Cardiac muscle cell (in vitro differentiated cells and primary cell): ENCODE results near the gene DOCK1. TPM values are rescaled to one million over a fixed set of nuclear protein-coding genes. Genes with fewer than 3 reads are reported as not detected.

ENCODE experiments used
- DNase-seq, 2 donors: peaks; one replicate each; pipeline versions ENCODE4 v3.0.0 to v3.0.0-alpha.2; 2010 to 2017; ENCODE audit warnings: low read depth in 1 of 2, low spot score in 1 of 2
- H3K27ac ChIP-seq: fragments of 200-600 bp; sonication (generic); 2 replicates; pipeline ENCODE4 v1.5.1; 2016
- H3K27me3 ChIP-seq: fragments of 200-600 bp; sonication (generic); 2 replicates; pipeline ENCODE4 v1.6.0; 2016; ENCODE audit warnings: control low read depth
- H3K36me3 ChIP-seq: fragments of 200-600 bp; sonication (generic); 2 replicates; pipeline ENCODE4 v1.5.1; 2016; ENCODE audit warnings: control low read depth
- H3K4me1 ChIP-seq: fragments of 200-600 bp; sonication (generic); 2 replicates; pipeline ENCODE4 v1.8.1; 2017; ENCODE audit warnings: low read depth, mild to moderate bottlenecking, mixed run types
- H3K4me3 ChIP-seq: fragments of 200-600 bp; sonication (generic); 2 replicates; pipeline ENCODE4 v1.5.1; 2016; ENCODE audit warnings: mild to moderate bottlenecking
- H3K9me3 ChIP-seq: fragments of 200-600 bp; sonication (generic); 2 replicates; pipeline ENCODE4 v1.5.1; 2017; ENCODE audit warnings: low read depth, mild to moderate bottlenecking, control low read depth
- CTCF ChIP-seq: IDR thresholded peaks from 2 replicates; pipeline ENCODE4 v1.5.1; 2012; ENCODE audit warnings: low read depth, mild to moderate bottlenecking, low read length
- polyA plus RNA-seq: library from polyadenylated mRNA; unstranded; fragments of >200 nt; fragmentation: Nextera tagmentation; extraction: Ambion mirVana; gene quantifications from 2 replicates; pipeline ENCODE4 v1.2.1, GENCODE V29; 2016
- total RNA-seq: library from RNA; depleted of rRNA; stranded (reverse); fragments of >200 nt; gene quantifications from 2 replicates; pipeline ENCODE4 v1.2.3, GENCODE V29; 2016

DOCK1 gene
- total and polyA plus RNA-seq, 2 experiments from 2014 or later: 15.0 to 30.6 TPM

- Histone ChIP-seq H3K9me3 (no peaks in the 10 kb centered on the region), H3K4me3 (no peak overlapping the region), H3K27ac (no peak overlapping the region), H3K27me3 (no peaks in the 10 kb centered on the region), H3K36me3 (peaks cover 8% of the 10 kb centered on the region), H3K4me1 (peaks cover under 1% of the 10 kb centered on the region)
- DNase-seq: no peak
- TF ChIP-seq CTCF: no peak
These were observed 470.2 kb downstream of the DOCK1 start for GRCh38 chr10:127375461-127375860.

- no peak overlapping the region for H3K4me3 ChIP-seq
- TF ChIP-seq CTCF: no peak
- H3K27ac ChIP-seq: no peak overlapping the region
These were observed 470.8 kb downstream of the DOCK1 start for GRCh38 chr10:127376071-127376470.

GRCh38 chr10:127378628-127379027, 473.4 kb downstream of the DOCK1 start:
- no peak for TF ChIP-seq CTCF
- Histone ChIP-seq H3K4me3 (no peak overlapping the region), H3K36me3 (peaks cover 8% of the 10 kb centered on the region), H3K27me3 (no peaks in the 10 kb centered on the region), H3K27ac (no peak overlapping the region), H3K9me3 (no peaks in the 10 kb centered on the region), H3K4me1 (no peaks in the 10 kb centered on the region)
- DNase-seq: no peak

More at GRCh38 chr10:127376071-127376470, 470.8 kb downstream of the DOCK1 start:
- no peaks in the 10 kb centered on the region for H3K27me3 ChIP-seq
- H3K9me3 ChIP-seq: no peaks in the 10 kb centered on the region
- H3K4me1 ChIP-seq: no peaks in the 10 kb centered on the region
- H3K36me3 ChIP-seq: peaks cover 8% of the 10 kb centered on the region
- DNase-seq: no peak

GRCh38 chr10:127384532-127384931, 479.3 kb downstream of the DOCK1 start:
- TF ChIP-seq CTCF: no peak
- Histone ChIP-seq H3K27me3 (no peaks in the 10 kb centered on the region), H3K9me3 (no peaks in the 10 kb centered on the region), H3K4me3 (no peak overlapping the region), H3K27ac (no peak overlapping the region), H3K4me1 (no peaks in the 10 kb centered on the region), H3K36me3 (no peaks in the 10 kb centered on the region)
- DNase-seq: no peak

GRCh38 chr10:127385066-127385465, 479.8 kb downstream of the DOCK1 start:
- TF ChIP-seq CTCF: no peak
- H3K36me3 ChIP-seq: no peaks in the 10 kb centered on the region
- no peak for DNase-seq

More at GRCh38 chr10:127385066-127385465, 479.8 kb downstream of the DOCK1 start:
- Histone ChIP-seq H3K27me3 (no peaks in the 10 kb centered on the region), H3K27ac (no peak overlapping the region), H3K4me3 (no peak overlapping the region), H3K4me1 (no peaks in the 10 kb centered on the region), H3K9me3 (no peaks in the 10 kb centered on the region)
